H1 (cell line): Measurements from ENCODE around the gene TMEM163.

Experiments
- EP300 ChIP-seq, 2 experiments: IDR thresholded peaks; 1 replicate in 1 of 2; 2 replicates in 1 of 2; pipeline ENCODE4 v1.6.1; 2011 to 2012; ENCODE audit warnings: low read depth in 2 of 2, low read length in 2 of 2, mild to moderate bottlenecking in 2 of 2, borderline replicate concordance in 1 of 2, inconsistent platforms in 1 of 2, moderate library complexity in 1 of 2
- HDAC6 ChIP-seq: IDR thresholded peaks from one replicate; pipeline ENCODE4 v1.7.1; 2012; ENCODE audit warnings: low read depth, mild to moderate bottlenecking, inconsistent platforms, low read length, moderate library complexity
- JUND ChIP-seq: IDR thresholded peaks from 2 replicates; pipeline ENCODE4 v1.6.1; 2011; ENCODE audit warnings: mild to moderate bottlenecking, improper control_type of control experiment, low read length
- POLR2A ChIP-seq, 2 experiments: IDR thresholded peaks; 1 replicate in 1 of 2; 2 replicates in 1 of 2; pipeline ENCODE4 v1.6.1; 2011; ENCODE audit warnings: low read depth in 2 of 2, low read length in 2 of 2, mild to moderate bottlenecking in 2 of 2; ENCODE audit errors: control extremely low read depth in 1 of 2
- POLR2AphosphoS5 ChIP-seq: IDR thresholded peaks from 2 replicates; pipeline ENCODE4 v1.6.1; 2011; ENCODE audit warnings: low read depth, low read length
- RAD21 ChIP-seq, 2 experiments: IDR thresholded peaks in 1 of 2; conservative IDR thresholded peaks in 1 of 2; 2 replicates each; pipeline ENCODE4 v1.6.1; 2011; ENCODE audit warnings: low read depth in 2 of 2, low read length in 2 of 2, improper control_type of control experiment in 1 of 2, inconsistent platforms in 1 of 2, mild to moderate bottlenecking in 1 of 2, moderate library complexity in 1 of 2
- TAF1 ChIP-seq: IDR thresholded peaks from 2 replicates; pipeline ENCODE4 v1.6.1; 2011; ENCODE audit warnings: mild to moderate bottlenecking, low read depth, low read length
- TF ChIP-seq, protein P1 (sequence below), 3 experiments: IDR thresholded peaks; 1 replicate in 2 of 3; 2 replicates in 1 of 3; pipeline versions ENCODE4 v1.5.1 to v1.6.1; 2011; ENCODE audit warnings: low read length in 3 of 3, mild to moderate bottlenecking in 3 of 3, inconsistent platforms in 2 of 3, low read depth in 1 of 3, moderate library complexity in 1 of 3; ENCODE audit not compliant: insufficient read depth in 1 of 3; ENCODE audit errors: control extremely low read depth in 1 of 3

DNA sequence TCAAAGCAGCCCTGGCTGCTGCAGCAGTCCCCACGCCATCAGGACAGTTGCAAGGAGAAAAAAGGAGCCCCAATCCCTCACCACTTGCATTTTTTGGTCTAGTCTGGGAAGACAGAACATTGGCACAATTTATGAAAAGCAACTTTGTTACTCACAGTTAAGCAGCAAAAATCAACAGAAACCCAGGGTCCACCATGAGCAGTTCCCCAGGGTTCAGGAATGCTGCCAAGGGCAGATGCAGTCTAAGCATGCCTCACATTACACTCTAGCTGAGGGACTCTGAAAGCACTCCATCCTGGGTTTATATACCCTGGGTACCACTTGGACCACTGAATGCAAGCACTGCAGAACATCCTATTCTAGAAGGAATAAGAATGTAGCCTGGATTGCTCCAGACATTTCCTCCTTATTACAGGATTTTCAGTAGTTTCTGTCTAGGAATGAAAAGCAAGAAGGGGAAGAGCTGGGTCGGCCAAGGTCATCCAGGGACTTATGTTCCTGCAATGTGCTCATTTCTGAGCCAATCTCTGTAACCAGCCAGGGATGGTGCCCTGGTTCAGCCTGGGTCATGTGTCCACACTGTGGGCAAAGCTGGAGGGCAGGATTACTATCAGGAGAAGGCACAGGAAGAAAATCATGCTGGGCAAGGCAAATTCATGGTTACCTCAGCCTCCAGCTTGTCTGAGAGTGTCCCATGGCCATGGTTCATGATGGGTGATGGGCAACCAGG is 19.5 kb upstream of the TMEM163 start:
- TF ChIP-seq, protein P1, sequence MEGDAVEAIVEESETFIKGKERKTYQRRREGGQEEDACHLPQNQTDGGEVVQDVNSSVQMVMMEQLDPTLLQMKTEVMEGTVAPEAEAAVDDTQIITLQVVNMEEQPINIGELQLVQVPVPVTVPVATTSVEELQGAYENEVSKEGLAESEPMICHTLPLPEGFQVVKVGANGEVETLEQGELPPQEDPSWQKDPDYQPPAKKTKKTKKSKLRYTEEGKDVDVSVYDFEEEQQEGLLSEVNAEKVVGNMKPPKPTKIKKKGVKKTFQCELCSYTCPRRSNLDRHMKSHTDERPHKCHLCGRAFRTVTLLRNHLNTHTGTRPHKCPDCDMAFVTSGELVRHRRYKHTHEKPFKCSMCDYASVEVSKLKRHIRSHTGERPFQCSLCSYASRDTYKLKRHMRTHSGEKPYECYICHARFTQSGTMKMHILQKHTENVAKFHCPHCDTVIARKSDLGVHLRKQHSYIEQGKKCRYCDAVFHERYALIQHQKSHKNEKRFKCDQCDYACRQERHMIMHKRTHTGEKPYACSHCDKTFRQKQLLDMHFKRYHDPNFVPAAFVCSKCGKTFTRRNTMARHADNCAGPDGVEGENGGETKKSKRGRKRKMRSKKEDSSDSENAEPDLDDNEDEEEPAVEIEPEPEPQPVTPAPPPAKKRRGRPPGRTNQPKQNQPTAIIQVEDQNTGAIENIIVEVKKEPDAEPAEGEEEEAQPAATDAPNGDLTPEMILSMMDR (IDR thresholded peaks at IDR 0.05; ENCODE audit: control extremely low read depth in 1 of 3, insufficient read depth in 1 of 3, low read depth in 1 of 3, low read length in 3 of 3), result no peak
- TF ChIP-seq JUND, result no peak
- no peak for TF ChIP-seq EP300 (IDR thresholded peaks at IDR 0.05; ENCODE audit: borderline replicate concordance in 1 of 2, low read depth in 2 of 2, low read length in 2 of 2)
- no peak for TF ChIP-seq POLR2AphosphoS5
- TF ChIP-seq TAF1, result no peak
- no peak for TF ChIP-seq POLR2A (IDR thresholded peaks at IDR 0.05; ENCODE audit: control extremely low read depth in 1 of 2, low read depth in 2 of 2, low read length in 2 of 2)
- no peak for TF ChIP-seq RAD21 (IDR thresholded peaks at IDR 0.05 in 1 of 2, conservative IDR thresholded peaks at IDR 0.05 in 1 of 2; ENCODE audit: low read depth in 2 of 2, low read length in 2 of 2)
- no peak for TF ChIP-seq HDAC6
